Middle frontal gyrus (tissue), 1 donor: Measurements from ENCODE around the gene TNIK.

Experiments
- DNase-seq: peaks from one replicate; pipeline ENCODE4 v3.0.0-alpha.2; 2015; ENCODE audit warnings: low spot score; ENCODE audit errors: extremely low spot score

TNIK gene

GRCh38 chr3:171284308-171285075 is 175.7 kb downstream of the TNIK start:
- DNase-seq: no peak

DNA sequence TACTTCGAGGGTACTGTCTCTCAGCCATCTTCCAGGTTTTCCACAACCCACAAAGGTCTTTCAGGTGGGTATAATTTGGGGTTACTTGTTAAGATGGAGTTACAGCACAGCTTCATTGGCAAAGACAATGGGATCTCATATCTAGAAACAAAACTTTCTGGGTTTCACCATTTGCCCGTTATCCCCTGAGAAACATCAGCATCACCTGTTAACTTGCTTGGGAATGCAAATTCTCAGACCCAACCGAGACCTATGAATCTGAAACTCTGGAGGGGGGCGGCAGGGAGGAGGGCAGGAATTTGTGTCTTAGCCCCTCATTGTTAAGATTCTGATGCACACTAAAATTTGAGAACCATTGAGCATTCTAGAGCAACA is 176.4 kb downstream of the TNIK start:
- no peak for DNase-seq

DNA sequence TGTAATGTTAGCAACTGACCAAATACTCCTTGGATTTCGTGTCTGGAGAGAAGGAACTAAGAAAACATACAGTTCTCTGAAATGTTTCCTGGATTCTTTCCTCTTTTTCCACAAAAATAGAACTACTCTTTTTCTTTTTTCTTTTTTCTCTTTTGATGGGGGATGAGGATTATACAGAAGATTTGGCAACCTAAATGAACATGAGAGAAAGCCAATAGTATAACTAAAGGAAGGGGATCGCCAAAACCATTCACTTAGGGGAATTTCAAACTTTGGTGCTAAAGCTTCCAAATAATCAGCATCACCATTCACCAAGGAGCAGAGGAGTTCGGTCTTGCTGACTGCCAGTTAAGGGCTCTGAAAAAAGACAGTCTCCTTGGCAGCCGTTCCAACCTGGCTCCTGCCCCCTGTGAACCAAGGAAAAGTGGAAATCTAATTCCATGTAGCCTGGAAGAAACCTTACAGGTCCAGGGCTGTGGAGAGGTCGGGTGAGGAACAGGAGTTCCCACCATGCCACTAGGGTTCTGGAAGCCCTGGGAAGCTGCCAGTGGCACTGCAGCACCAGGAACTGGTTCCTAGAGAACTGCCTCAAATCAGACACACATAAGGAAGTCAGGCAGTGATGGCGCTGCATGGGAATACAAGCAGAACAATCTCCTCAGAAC is 176.9 kb downstream of the TNIK start:
- DNase-seq: no peak

DNA sequence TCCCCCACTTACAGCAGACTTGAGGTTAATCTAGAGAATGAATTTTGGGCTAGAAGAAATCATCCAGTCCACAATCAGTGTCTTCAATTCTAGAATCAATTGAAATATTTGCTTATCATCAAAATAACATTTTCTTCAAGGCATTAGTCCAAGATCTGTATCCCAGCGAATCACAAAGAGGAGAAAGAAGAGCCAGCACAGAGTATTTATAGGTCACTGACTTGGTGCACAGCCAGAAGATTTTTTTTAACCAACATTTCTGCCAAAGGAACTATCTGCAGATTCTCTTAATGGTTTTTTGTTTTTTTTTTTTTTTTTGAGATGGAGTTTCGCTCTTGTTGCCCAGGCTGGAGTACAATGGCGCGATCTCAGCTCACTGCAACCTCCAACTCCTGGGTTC is 178.2 kb downstream of the TNIK start:
- DNase-seq: no peak

DNA sequence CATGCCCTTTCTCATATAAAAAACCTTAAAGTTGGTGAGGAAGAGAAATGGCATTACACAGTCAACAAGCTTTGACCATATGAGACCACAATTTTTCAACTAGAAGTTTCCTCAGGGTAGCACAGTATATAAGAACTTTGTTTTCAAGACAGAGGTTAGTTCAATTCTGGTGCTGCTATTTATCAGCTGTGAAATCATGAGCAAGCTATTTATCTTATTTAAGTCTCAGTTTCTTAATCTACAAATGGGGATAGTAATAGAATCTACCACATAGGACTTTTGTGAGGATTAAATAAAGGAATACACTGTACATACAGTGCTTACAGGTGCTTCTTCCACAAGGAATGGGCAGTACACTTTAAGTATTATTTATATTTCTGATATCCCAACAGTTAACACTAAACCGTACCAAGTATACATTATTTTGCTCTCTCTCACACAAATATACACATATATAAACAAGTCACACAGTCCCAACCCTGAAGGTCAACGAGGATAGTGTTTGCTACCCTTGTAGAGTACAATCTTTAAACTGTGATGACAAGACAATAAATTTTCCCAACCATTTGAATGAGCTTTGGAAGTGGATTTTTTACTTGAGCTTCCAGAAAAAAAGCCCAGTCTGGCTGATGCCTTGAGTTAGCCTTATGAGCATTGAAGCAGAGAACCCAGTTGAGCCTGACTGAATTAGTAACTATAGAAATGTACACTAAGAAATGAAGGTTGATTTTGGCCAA is 178.8 kb downstream of the TNIK start:
- no peak for DNase-seq

GRCh38 chr3:171279972-171280371 is 180.2 kb downstream of the TNIK start:
- DNase-seq: no peak

DNA sequence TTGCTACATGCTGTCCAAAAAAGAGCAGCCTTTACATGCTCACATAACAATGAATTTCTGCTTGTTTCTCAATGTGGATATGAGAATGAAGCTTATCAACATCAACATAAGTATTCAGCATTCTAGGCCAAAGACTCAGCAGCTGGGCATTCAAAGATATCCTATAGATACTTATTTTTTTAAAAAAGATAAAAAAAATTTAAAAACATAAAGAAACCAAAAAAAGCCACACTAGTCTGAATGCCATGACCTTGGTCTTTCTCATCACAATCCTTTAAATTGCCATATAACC is 182.0 kb downstream of the TNIK start:
- DNase-seq: no peak

DNA sequence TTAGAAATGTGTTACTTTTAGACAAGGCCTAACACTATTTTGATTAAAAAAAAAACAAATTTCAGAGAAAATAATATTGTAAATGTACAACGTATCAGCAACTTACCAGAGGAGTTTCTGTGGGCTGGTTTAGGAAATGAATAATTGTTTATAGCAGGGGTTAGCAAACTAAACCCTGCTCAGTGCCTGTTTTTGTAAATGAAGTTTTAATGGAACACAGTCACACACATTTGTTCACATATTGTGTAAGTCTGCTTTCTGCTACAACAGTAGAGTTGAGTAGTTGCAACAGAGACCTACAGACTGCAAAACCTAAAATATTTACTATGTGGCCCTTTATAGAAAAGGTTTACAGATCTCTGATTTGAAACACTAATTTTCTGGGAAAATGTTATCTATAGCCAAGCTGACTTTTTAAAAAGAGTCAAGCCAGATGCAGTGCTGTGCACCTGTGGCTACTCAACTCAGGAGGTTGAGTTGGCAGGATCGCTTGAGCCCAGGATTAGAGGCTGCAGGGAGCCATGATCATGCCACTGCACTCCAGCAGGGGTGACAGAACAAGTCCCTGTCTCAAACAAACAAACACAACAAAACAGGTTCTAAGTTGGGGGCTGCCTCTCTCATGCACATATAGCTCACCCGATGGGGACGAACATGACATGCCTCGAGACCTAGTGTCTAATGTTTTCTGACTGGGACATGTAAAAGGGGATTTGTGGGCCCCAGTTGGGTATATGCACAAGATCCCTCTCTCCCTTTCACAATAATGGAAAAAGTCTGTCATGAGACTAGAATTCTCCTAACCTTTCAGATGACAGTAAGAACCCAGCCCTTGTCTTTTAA is 182.5 kb downstream of the TNIK start:
- no peak for DNase-seq

GRCh38 chr3:171276923-171277322 is 183.3 kb downstream of the TNIK start:
- no peak for DNase-seq

DNA sequence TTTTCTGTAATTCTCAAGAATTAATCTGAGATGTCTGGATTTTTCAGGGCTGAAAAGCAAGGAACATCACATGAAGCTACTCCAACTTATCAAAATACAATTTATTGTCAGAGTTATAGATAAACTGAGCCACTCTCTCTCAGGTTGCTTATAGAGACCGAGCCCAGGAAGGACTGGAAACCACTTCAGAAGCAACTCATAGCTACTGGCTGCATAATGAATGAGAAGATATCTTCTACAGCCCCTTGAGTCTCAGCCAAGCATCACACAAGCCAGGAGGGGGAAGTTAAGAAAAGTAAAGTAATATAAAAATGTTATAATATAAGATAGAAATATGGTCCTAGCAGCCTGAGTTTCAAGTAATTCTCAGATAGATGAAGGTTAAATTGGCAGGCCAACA is 186.0 kb downstream of the TNIK start:
- no peak for DNase-seq

DNA sequence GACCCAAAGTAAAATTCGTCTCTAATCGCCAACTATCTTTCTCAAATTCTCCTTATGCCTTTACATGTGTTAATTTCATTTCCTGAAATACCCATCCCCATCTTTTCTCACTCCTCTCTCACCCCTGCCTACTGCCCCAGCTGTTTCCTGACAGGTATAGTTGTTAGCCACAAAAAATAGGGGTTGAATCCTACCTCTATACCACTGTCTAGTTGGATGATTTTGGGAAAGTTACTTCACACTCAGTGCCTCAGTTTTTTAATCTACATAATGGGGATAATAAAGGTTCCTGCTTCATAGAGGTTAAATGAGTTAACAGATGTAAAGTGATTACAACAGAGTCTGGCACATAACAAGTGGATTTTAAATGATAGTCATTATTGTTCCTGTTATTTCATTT is 189.7 kb downstream of the TNIK start:
- no peak for DNase-seq

DNA sequence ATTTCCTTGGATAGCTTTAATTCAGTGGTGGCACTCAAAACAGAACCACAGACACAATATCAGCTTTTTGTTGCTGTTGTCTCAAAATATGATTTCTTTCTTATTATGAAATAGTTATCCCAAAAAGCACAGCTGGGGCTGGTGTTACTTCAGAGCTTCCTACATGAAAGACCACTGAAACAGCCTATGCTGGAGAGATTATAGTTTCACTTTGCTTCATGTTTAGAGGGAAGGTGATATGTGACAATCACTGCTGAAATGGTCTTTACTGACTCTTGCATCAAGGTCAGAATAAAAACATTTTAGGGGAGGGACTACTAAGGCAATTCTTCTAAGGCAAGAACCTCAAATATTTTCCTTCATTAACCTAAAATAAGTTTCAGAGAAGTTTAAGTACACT is 190.7 kb downstream of the TNIK start:
- DNase-seq: no peak

DNA sequence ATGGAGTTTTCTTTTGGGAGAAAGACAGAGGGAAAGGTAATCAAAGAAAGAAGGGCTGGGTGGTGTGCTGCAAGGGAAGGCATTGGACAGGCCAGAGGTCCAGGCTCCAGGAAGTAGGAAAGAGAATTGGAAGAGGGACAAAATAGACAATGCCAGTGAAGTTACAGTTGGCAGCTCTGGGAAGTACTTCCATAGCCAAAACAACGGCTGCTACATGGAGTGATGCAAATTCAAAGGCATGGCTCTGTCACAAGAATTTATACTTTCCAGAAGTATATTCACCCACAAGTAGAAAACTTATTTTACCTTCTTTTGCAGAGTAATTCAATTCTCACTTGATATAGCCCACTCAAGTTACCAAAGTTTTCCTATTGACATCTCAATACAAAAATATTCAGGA is 191.5 kb downstream of the TNIK start:
- no peak for DNase-seq

GRCh38 chr3:171267104-171267503 is 193.1 kb downstream of the TNIK start:
- no peak for DNase-seq

DNA sequence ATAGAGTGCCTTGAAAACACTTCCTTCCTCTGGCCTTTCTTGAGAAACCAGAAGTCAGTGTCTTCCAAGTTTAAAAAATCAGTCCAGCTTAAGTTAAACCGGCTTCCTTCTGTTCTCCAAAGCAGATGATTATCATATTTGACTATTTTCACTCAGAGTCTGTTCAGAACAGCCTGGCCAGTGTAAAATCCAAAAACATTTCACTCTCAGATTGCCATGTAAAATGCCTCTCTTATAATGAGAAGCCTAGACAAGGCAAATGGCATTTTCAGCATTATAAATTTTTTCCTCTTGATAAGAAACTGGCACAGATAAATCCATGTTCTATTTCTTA is 193.5 kb downstream of the TNIK start:
- DNase-seq: no peak

GRCh38 chr3:171266034-171266739 is 194.0 kb downstream of the TNIK start:
- DNase-seq: no peak

DNA sequence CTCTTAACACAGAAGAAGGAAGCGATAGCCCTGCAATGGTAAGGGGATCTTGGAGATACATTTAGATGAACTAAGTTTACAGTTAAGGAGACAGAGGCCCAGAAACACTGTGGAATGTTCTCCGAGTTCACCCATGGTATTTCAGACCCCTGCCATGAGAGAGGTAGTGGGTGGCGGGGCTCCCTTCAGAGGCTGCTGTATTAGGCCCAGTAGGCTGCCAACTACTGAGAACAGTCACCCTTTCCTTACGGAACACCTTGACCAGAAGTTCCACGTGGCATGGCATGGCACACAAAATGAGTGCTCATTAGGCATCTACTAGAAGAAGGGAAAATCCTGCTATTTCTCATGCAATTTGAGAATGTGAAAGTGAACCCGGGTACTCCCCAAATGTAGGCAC is 195.4 kb downstream of the TNIK start:
- DNase-seq: no peak

DNA sequence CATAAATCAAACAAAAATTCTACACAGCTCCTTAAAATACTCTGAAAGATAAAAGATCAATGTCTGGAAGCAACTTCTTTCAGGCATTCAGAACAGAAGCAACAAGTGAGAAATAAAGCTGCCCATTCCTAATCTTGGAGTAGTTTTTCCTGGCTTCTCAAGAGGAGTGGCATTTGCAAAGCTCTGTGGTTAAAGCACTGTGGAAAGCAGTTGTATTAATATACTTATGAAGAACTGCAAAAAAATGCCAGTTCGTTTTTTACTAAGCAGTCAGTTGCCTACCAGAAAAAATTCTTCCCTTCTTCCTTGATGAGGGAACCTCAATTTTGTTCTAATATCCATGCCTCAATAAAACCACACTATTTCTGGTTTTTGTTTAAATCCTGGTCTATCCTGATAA is 197.8 kb downstream of the TNIK start:
- no peak for DNase-seq

DNA sequence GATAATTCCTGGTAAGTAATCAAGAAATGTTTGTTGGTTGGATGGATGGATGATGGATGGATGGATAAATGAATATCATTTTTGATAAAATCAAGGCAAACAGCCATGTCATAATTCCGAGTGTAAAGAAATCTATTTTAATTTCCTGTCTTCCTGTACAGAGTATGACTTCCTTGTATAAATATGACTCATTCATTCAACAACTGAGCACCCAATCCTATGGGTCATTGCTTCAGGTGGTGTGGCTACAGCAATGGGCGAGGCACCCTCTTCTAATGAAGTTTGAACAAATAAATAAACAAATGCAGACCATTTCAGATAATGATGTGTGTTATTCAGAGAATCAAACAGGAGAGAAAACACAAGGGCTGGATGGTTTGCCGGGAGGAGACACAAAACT is 198.7 kb downstream of the TNIK start:
- no peak for DNase-seq

DNA sequence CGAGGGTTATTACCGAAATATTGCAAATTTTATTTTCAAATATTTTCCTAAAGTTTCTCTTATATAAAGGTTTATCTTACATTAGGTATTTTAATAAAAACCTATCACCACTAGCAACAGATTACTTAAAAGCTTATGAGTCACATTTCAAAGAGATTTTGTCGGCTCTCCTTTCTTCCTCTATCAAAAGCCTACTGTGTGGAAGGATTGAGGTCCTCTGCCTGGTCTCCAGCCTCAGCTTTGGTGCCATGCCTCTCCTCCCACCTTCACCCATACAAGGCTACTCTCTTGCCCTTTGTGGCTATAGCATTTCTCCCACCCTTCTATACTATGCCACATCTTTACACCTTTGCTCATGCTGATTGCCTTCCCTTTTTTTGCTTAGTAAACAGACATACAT is 199.3 kb downstream of the TNIK start:
- DNase-seq: no peak

- no peak for DNase-seq
These were observed 199.7 kb downstream of the TNIK start for GRCh38 chr3:171260466-171260865.
